ENCODE results near the gene ZNF726. TPM values are rescaled to one million over a fixed set of nuclear protein-coding genes. Genes with fewer than 3 reads are reported as not detected.

The ZNF726 gene
- total and polyA plus RNA-seq, 2 donors (not counting 3 experiments of a cell fraction or from before 2014, with no cell fraction given): 3.8 to 4.7 TPM

- Histone ChIP-seq H2AFZ (ENCODE audit: low read depth, low read length) (no peak overlapping the region), H3K4me2 (ENCODE audit: insufficient read depth, low read length) (no peak overlapping the region), H3K4me1 (ENCODE audit: control insufficient read depth, extremely low read depth, insufficient read depth, low read length) (no peaks in the 10 kb centered on the region), H3K9me1 (replicated peaks; ENCODE audit: control insufficient read depth, extremely low read depth, insufficient read depth, low read length) (no peaks in the 10 kb centered on the region), H3K4me3 (replicated peaks in 1 of 3; ENCODE audit: insufficient read depth in 1 of 3, low read depth in 1 of 3, low read length in 3 of 3) (no peak overlapping the region), H4K20me1 (replicated peaks; ENCODE audit: control insufficient read depth, extremely low read depth, insufficient read depth, low read length) (no peaks in the 10 kb centered on the region), H3K9me3 (replicated peaks; ENCODE audit: control insufficient read depth, insufficient read depth, low read length) (no peaks in the 10 kb centered on the region), H3K9ac (replicated peaks; ENCODE audit: extremely low read depth, insufficient read depth, low read length) (no peak overlapping the region), H3K36me3 (ENCODE audit: control insufficient read depth in 2 of 2, extremely low read depth in 1 of 2, insufficient read depth in 2 of 2, low read length in 2 of 2) (no peaks in the 10 kb centered on the region), H3K27me3 (ENCODE audit: control insufficient read depth in 2 of 2, insufficient read depth in 2 of 2, low read length in 2 of 2) (no peaks in the 10 kb centered on the region), H3K27ac (ENCODE audit: insufficient read depth, low read depth, low read length) (no peak overlapping the region), H3K79me2 (ENCODE audit: control insufficient read depth, insufficient read depth, low read length) (no peaks in the 10 kb centered on the region)
- FAIRE-seq (no peak), DNase-seq (ENCODE audit: low read depth, low spot score) (no peak)
- no TSS peak for BruUV-seq (replicated peaks)
- TF ChIP-seq JUN (IDR thresholded peaks at IDR 0.05; ENCODE audit: borderline replicate concordance, insufficient read depth, insufficient read length, low read depth) (no peak), EZH2 (IDR thresholded peaks at IDR 0.05; ENCODE audit: borderline replicate concordance, low read depth, low read length, severe bottlenecking) (no peak), MYC (IDR thresholded peaks at IDR 0.05; ENCODE audit: low read depth, low read length) (no peak), POLR2A (IDR thresholded peaks at IDR 0.05; ENCODE audit: low read depth, low read length) (no peak), FOS (IDR thresholded peaks at IDR 0.05; ENCODE audit: borderline replicate concordance, insufficient read depth, low read length) (no peak)
- TF ChIP-seq, protein P1, sequence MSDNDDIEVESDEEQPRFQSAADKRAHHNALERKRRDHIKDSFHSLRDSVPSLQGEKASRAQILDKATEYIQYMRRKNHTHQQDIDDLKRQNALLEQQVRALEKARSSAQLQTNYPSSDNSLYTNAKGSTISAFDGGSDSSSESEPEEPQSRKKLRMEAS (IDR thresholded peaks at IDR 0.05; ENCODE audit: insufficient read depth, insufficient read length): no peak
- intact Hi-C loops (cut with micrococcal nuclease) (no loop called here), dilution Hi-C loops (cut with MboI; ENCODE audit: extremely low pct_ligation_motif_present, low sequenced_read_pairs) (no loop called here)
- POLR2A ChIA-PET: no interaction called here
- CTCF ChIA-PET: no interaction called here
Observed at GRCh38 chr19:23906835-23907234, 7.9 kb upstream of the ZNF726 start.

DNA sequence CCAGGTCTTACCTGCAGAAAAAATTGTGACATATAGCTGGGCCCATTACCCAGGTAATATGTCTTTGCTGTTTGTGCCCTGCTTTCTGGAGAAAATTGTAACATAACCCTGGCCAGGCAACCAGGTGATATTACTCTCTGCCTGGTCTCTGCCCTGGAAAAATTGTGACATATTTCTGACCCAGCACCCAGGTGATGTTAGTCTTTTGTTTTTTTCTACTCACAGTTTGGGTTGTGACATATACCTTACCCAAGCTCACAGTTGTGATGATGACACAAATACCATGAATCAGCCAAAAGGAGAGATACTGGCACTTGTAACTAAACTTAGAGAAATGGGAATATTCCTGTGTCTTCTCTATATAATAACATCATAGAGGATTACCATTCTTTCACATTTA is 6.5 kb upstream of the ZNF726 start:
- H3K36me3 ChIP-seq (ENCODE audit: control insufficient read depth in 2 of 2, extremely low read depth in 1 of 2, insufficient read depth in 2 of 2, low read length in 2 of 2): no peaks in the 10 kb centered on the region
- no TSS peak for BruUV-seq (replicated peaks)
- POLR2A ChIA-PET: no interaction called here
- TF ChIP-seq FOS (IDR thresholded peaks at IDR 0.05; ENCODE audit: borderline replicate concordance, insufficient read depth, low read length): no peak
- TF ChIP-seq, protein P1 (IDR thresholded peaks at IDR 0.05; ENCODE audit: insufficient read depth, insufficient read length): no peak
- no peak for TF ChIP-seq EZH2 (IDR thresholded peaks at IDR 0.05; ENCODE audit: borderline replicate concordance, low read depth, low read length, severe bottlenecking)
- no peak for TF ChIP-seq JUN (IDR thresholded peaks at IDR 0.05; ENCODE audit: borderline replicate concordance, insufficient read depth, insufficient read length, low read depth)
- CTCF ChIA-PET: no interaction called here
- H2AFZ ChIP-seq (ENCODE audit: low read depth, low read length): no peak overlapping the region
- intact Hi-C loops (cut with micrococcal nuclease) (no loop called here), dilution Hi-C loops (cut with MboI; ENCODE audit: extremely low pct_ligation_motif_present, low sequenced_read_pairs) (no loop called here)
- no peaks in the 10 kb centered on the region for H3K9me3 ChIP-seq (replicated peaks; ENCODE audit: control insufficient read depth, insufficient read depth, low read length)
- H3K9ac ChIP-seq (replicated peaks; ENCODE audit: extremely low read depth, insufficient read depth, low read length): no peak overlapping the region
- H3K4me3 ChIP-seq (replicated peaks in 1 of 3; ENCODE audit: insufficient read depth in 1 of 3, low read depth in 1 of 3, low read length in 3 of 3): no peak overlapping the region
- FAIRE-seq (no peak), DNase-seq (ENCODE audit: low read depth, low spot score) (no peak)
- H3K79me2 ChIP-seq (ENCODE audit: control insufficient read depth, insufficient read depth, low read length): no peaks in the 10 kb centered on the region
- H3K27ac ChIP-seq (ENCODE audit: insufficient read depth, low read depth, low read length): no peak overlapping the region
- no peaks in the 10 kb centered on the region for H3K9me1 ChIP-seq (replicated peaks; ENCODE audit: control insufficient read depth, extremely low read depth, insufficient read depth, low read length)
- H3K4me1 ChIP-seq (ENCODE audit: control insufficient read depth, extremely low read depth, insufficient read depth, low read length): no peaks in the 10 kb centered on the region
- H3K27me3 ChIP-seq (ENCODE audit: control insufficient read depth in 2 of 2, insufficient read depth in 2 of 2, low read length in 2 of 2): no peaks in the 10 kb centered on the region
- no peaks in the 10 kb centered on the region for H4K20me1 ChIP-seq (replicated peaks; ENCODE audit: control insufficient read depth, extremely low read depth, insufficient read depth, low read length)
- H3K4me2 ChIP-seq (ENCODE audit: insufficient read depth, low read length): no peak overlapping the region

All from endothelial cell of umbilical vein (primary cell).